GM10248 (cell line): ENCODE data around the gene RETSAT.
"Not testable (repeated sequence)": the region's sequence is repeated elsewhere in the genome, so short reads cannot be mapped to it uniquely, and the experiment has no call there.

Source experiments
- CTCF ChIA-PET: fragments of 300-600 bp; sonication (Branson Sonifier 250); formaldehyde crosslinking; extraction: SDS; loops from one replicate; lab custom pipeline; 2021; ENCODE audit warnings: antibody characterized with exemption; lab: Yijun Ruan, JAX
- POLR2A ChIA-PET: fragments of 350-650 bp; sonication (Branson Sonifier 250); formaldehyde crosslinking; extraction: SDS; loops from one replicate; lab custom pipeline; 2020; ENCODE audit warnings: antibody characterized with exemption; lab: Yijun Ruan, JAX
- DNase-seq: peaks from one replicate; pipeline ENCODE4 v3.0.0; 2012; ENCODE audit errors: extremely low spot score
- TF ChIP-seq, protein P1 (sequence below): IDR thresholded peaks from 2 replicates; pipeline ENCODE4 v1.5.1; 2012; ENCODE audit warnings: mild to moderate bottlenecking, low read depth; ENCODE audit errors: extremely low read depth, missing control alignments, control extremely low read depth

Gene RETSAT

DNA sequence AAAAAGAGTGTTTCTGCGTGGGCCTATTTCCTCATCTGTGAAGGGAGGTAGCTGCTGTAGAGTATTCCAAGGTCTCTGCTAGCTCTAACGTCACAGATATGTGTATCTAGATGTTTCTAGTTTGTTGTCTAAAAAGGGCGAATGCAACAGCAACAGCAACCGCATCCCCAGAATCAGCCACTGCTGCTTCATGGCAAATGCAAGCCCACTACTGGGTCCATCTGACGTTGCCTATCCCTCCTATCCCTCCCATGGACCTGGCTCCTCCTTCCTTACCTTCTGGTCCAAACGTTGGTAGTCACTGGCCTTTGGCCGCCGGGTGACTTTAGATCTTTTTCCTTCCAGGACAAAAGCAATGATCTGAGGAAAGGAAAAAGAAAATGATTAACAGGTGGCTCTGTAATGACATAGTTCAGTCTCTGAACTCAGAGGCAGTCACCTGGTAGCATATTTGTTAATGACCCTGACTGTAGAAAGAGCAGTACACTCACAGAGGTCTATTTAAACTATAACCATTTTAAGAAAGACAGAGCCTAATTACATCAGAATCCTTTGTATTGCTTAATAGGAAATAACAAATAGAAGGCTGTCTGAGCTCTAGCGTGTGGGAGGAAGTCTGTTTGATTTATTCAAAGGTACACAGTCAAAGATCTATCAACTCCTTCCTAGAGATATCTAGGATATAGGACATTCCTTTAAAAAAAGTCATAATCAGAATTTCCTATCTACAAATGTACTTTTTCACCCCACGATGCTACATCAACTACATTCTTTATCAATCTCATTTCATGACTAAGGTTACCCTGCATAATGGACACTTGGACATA is 29.5 kb downstream of the RETSAT start:
- ChIA-PET POLR2A (interaction anchor here (0.7 kb wide), 1 partner anchor 418 kb away, joined by 3 read pairs; no protein-coding TSS in a partner anchor), CTCF (interaction anchor here (1.0 to 1.6 kb wide), 2 partner anchors 15 to 34 kb away, joined by 3 to 4 read pairs; no protein-coding TSS in a partner anchor)
- DNase-seq, result no peak
- TF ChIP-seq, protein P1, sequence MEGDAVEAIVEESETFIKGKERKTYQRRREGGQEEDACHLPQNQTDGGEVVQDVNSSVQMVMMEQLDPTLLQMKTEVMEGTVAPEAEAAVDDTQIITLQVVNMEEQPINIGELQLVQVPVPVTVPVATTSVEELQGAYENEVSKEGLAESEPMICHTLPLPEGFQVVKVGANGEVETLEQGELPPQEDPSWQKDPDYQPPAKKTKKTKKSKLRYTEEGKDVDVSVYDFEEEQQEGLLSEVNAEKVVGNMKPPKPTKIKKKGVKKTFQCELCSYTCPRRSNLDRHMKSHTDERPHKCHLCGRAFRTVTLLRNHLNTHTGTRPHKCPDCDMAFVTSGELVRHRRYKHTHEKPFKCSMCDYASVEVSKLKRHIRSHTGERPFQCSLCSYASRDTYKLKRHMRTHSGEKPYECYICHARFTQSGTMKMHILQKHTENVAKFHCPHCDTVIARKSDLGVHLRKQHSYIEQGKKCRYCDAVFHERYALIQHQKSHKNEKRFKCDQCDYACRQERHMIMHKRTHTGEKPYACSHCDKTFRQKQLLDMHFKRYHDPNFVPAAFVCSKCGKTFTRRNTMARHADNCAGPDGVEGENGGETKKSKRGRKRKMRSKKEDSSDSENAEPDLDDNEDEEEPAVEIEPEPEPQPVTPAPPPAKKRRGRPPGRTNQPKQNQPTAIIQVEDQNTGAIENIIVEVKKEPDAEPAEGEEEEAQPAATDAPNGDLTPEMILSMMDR, result no peak

DNA sequence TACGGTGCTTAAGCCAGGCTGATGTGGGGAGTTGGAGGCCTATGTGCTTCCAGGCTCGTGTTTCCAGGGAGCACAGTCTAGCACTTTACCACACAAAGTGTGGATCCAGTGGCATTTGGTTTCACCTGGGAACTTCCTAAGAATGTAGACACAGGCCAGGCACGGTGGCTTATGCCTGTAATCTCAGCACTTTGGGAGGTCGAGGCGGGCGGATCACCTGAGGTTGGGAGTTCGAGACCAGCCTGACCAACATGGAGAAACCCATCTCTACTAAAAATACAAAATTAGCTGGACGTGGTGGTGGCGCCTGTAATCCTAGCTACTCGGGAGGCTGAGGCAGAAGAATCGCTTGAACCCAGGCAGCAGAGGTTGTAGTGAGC is 30.4 kb downstream of the RETSAT start:
- DNase-seq, POLR2A ChIA-PET: not testable (repeated sequence)
- CTCF ChIA-PET, result interaction anchor here (1.3 to 1.8 kb wide), 3 partner anchors 24 to 33 kb away, joined by 3 to 7 read pairs (median 4); no protein-coding TSS in a partner anchor

DNA sequence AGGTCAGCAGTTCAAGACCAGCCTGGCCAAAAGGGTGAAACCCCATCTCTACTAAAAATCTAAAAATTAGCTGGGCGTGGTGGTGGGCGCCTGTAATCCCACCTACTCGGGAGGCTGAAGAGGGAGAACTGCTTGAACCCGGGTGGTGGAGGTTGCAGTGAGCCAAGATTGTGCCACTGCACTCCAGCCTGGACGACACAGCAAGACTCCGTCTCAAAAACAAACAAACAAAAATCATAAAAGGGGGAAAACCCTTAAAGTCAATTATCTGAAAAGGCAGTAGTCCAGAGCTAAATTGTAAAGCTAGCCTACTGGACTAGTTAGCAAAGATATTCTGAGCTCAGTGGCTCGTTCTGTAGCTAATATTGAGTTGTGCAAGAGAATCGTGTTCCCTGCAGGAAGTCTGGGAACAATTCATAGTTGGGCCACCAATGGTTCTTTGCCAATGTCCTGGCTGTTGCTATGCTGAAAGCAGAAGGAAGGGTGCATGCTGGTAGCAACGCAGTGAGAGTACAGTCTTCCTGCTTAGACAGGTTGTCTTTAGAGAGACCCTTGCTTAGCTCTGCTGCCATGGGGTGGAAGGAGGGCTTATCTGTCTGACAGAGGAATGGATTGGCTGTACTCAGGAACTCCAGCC is 30.9 kb downstream of the RETSAT start:
- TF ChIP-seq, protein P1, result no peak
- ChIA-PET POLR2A (no interaction called here), CTCF (interaction anchor here (1.3 to 1.8 kb wide), 3 partner anchors 23 to 32 kb away, joined by 3 to 7 read pairs (median 4); no protein-coding TSS in a partner anchor)
- no peak for DNase-seq

DNA sequence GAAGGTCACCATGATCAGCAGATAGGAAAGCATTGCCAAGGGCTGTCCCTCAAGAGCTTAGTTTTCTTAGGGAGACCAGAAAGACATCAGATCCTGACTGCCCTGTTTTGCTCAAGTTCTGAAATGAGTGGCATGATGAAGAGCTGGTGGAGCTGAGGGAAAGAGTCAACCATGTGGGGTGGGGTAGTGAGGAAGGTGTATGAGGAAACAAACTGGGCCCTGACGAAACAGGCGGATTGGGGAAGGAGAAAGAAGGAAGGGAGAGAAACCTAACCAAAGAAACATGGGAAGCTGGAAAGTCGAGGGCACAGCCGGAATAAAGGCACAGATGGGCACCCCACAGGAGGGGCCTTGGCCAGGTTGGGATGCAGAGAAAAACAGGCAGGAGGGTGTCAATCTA is 34.5 kb downstream of the RETSAT start:
- POLR2A ChIA-PET, result interaction anchor here (0.7 to 0.9 kb wide), 2 partner anchors 219 to 868 kb away, joined by 3 read pairs; partner anchors contain the start of gene MAT2A
- no peak for DNase-seq
- TF ChIP-seq, protein P1, result no peak
- CTCF ChIA-PET, result interaction anchor here (1.0 to 6.3 kb wide), 7 partner anchors 8 to 359 kb away, joined by 3 to 48 read pairs (median 4); partner anchors contain the start of gene TGOLN2

DNA sequence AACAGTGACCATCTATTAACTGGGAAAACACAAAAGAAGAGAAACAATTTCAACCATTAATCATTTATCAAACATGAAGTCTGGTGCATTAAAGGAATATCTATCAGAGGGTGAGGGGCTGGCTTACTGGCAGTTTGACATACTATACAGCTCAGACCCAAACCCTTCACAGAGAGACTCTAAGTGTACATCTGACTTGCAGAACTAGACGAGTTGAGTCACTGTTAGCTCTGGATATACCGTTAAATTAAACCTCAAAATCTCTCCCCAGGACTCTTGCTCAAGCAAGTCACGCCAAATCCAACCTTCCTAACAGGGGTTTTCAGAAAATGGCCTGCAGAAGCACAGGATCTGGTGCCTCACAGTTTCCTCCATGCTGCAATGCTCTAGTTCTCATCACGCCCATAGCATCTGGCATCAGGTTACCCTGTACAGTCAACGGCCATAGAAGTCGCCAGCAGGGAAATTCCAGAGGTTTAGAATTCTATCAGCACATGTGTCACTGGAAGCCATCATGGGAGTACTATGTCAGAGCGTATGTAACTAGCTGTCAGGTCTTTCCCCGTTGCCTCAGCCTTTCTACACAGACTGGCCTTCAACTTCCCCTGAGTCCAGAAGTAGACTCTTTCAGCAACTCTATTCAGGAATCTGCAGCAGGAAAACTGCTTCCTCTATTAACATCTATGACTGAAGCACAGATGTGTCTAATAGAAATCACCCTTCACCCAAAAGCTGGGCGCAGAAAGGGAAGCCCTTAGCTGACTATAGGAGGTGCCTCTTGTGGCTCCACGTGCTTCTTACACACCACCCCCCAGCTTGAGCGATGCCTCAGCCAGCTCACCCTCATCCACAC is 35.9 kb downstream of the RETSAT start:
- POLR2A ChIA-PET, result interaction anchor here (0.7 to 0.9 kb wide), 2 partner anchors 9 to 363 kb away, joined by 5 to 6 read pairs; partner anchors contain the start of gene TGOLN2
- CTCF ChIA-PET, result interaction anchor here (1.0 to 6.3 kb wide), 5 partner anchors 9 to 360 kb away, joined by 4 to 48 read pairs (median 4); partner anchors contain the start of gene TGOLN2
- no peak for DNase-seq
- TF ChIP-seq, protein P1, result no peak

DNA sequence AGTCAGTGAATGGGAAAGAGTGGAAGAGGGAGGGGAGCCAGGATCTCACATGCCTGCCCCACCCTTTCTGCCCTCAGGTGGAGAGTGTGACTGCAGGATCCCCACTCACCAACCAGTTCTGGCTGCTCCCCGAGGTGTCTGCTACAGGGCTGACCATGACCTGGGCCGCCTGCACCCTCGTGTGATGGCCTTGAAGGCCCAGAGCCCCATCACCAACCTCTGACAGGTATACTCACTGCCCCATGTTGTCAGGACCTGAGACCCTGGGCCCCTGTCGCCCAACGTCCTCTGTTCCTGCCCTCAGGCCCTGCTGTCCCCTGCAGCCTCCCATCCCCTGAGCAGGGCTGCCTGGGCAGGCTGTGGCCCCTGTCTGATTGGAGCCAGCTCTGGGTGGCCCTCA is 38.4 kb downstream of the RETSAT start:
- CTCF ChIA-PET, result interaction anchor here (4.6 to 6.3 kb wide), 2 partner anchors 17 kb away, joined by 28 to 48 read pairs; no protein-coding TSS in a partner anchor
- DNase-seq, POLR2A ChIA-PET: not testable (repeated sequence)
